HG02763 (cell line): ENCODE results near the gene SDHB.
A peak's percentile ranks its signal among the peaks of the same experiment; 100 is the strongest.

Source experiments
- ATAC-seq: cut with Tn5 transposase; IDR thresholded peaks from one replicate; pipeline ENCODE4 v1.9.1; 2021; ENCODE audit warnings: mild to moderate bottlenecking, moderate library complexity; ENCODE audit not compliant: unreplicated experiment

SDHB gene

GRCh38 chr1:17053685-17054410 is at the start of gene SDHB:
Gene SDHB (minus strand): TSS chr1:17054032. CDS start chr1:17054019, 13 bp downstream.
- ATAC-seq, result peak; percentile 98

- no peak for ATAC-seq
Measured at GRCh38 chr1:17102232-17102631, 48.4 kb upstream of the SDHB start.

- no peak for ATAC-seq
Measured at GRCh38 chr1:17101261-17101660, 47.4 kb upstream of the SDHB start.

- no peak for ATAC-seq
Measured at GRCh38 chr1:17099616-17100340, 45.9 kb upstream of the SDHB start.

GRCh38 chr1:17098446-17099317 is 44.9 kb upstream of the SDHB start:
- no peak for ATAC-seq

- no peak for ATAC-seq
Measured at GRCh38 chr1:17097787-17098186, 44.0 kb upstream of the SDHB start.

GRCh38 chr1:17097147-17097546 is 43.3 kb upstream of the SDHB start:
- ATAC-seq, result no peak

GRCh38 chr1:17096584-17096983 is 42.8 kb upstream of the SDHB start:
- no peak for ATAC-seq

GRCh38 chr1:17095141-17095540 is 41.3 kb upstream of the SDHB start:
- no peak for ATAC-seq

GRCh38 chr1:17094664-17095063 is 40.8 kb upstream of the SDHB start:
- ATAC-seq, result no peak

GRCh38 chr1:17093822-17094393 is 40.1 kb upstream of the SDHB start:
- ATAC-seq, result no peak

- ATAC-seq, result no peak
Measured at GRCh38 chr1:17091252-17091651, 37.4 kb upstream of the SDHB start.

GRCh38 chr1:17089506-17089905 is 35.7 kb upstream of the SDHB start:
- ATAC-seq, result no peak

GRCh38 chr1:17086751-17087150 is 32.9 kb upstream of the SDHB start:
- ATAC-seq, result no peak

GRCh38 chr1:17084787-17085186 is 31.0 kb upstream of the SDHB start:
- no peak for ATAC-seq

GRCh38 chr1:17082761-17083160 is 28.9 kb upstream of the SDHB start:
- ATAC-seq, result no peak

GRCh38 chr1:17081439-17081838 is 27.6 kb upstream of the SDHB start:
- ATAC-seq, result no peak

- no peak for ATAC-seq
Measured at GRCh38 chr1:17080880-17081279, 27.0 kb upstream of the SDHB start.

- no peak for ATAC-seq
Measured at GRCh38 chr1:17080085-17080759, 26.4 kb upstream of the SDHB start.

- ATAC-seq, result no peak
Measured at GRCh38 chr1:17078991-17079868, 25.4 kb upstream of the SDHB start.
